ENCODE data around the gene LIMK2. TPM values are rescaled to one million over a fixed set of nuclear protein-coding genes. Genes with fewer than 3 reads are reported as not detected.
"Not testable (repeated sequence)": the region's sequence is repeated elsewhere in the genome, so short reads cannot be mapped to it uniquely, and the experiment has no call there.

LIMK2 gene
- total RNA-seq, 1 experiment from 2014 or later, result 35.3 TPM

- Histone ChIP-seq H3K9me2 (replicated peaks; ENCODE audit: insufficient read depth, low read length) (no peaks in the 10 kb centered on the region), H3K9me3 (ENCODE audit: low read length) (no peaks in the 10 kb centered on the region), H3K27ac (ENCODE audit: low read length) (no peak overlapping the region), H3K36me3 (ENCODE audit: insufficient read depth, low read length) (no peaks in the 10 kb centered on the region), H4K20me1 (ENCODE audit: insufficient read depth, low read depth, low read length) (no peaks in the 10 kb centered on the region), H3K4me1 (ENCODE audit: low read length) (peaks cover 4% of the 10 kb centered on the region; the same call in 1 of the 2 replicates), H3K79me2 (ENCODE audit: low read length) (no peaks in the 10 kb centered on the region), H3K4me3 (ENCODE audit: low read length) (no peak overlapping the region), H3K9ac (ENCODE audit: low read length) (no peak overlapping the region), H2AFZ (ENCODE audit: low read length) (no peak overlapping the region), H3K27me3 (ENCODE audit: low read length) (no peaks in the 10 kb centered on the region), H3K4me2 (ENCODE audit: low read depth, low read length, poor library complexity, severe bottlenecking) (no peak overlapping the region)
- DNase-seq, result no peak
Observed at GRCh38 chr22:31302537-31302936, 90.4 kb downstream of the LIMK2 start.

- DNase-seq, result no peak
- no peaks in the 10 kb centered on the region for H3K9me2 ChIP-seq (replicated peaks; ENCODE audit: insufficient read depth, low read length)
- H3K4me2 ChIP-seq (ENCODE audit: low read depth, low read length, poor library complexity, severe bottlenecking), result no peak overlapping the region
- peaks cover 12% of the 10 kb centered on the region for H3K4me1 ChIP-seq (ENCODE audit: low read length)
- H3K9me3 ChIP-seq (ENCODE audit: low read length), result no peaks in the 10 kb centered on the region
- no peaks in the 10 kb centered on the region for H3K36me3 ChIP-seq (ENCODE audit: insufficient read depth, low read length)
- no peaks in the 10 kb centered on the region for H3K27me3 ChIP-seq (ENCODE audit: low read length)
- no peaks in the 10 kb centered on the region for H3K79me2 ChIP-seq (ENCODE audit: low read length)
- H3K9ac ChIP-seq (ENCODE audit: low read length), result no peak overlapping the region
- no peak overlapping the region for H2AFZ ChIP-seq (ENCODE audit: low read length)
- no peak overlapping the region for H3K4me3 ChIP-seq (ENCODE audit: low read length)
- no peak overlapping the region for H3K27ac ChIP-seq (ENCODE audit: low read length)
- H4K20me1 ChIP-seq (ENCODE audit: insufficient read depth, low read depth, low read length), result no peaks in the 10 kb centered on the region
Observed at GRCh38 chr22:31305194-31305593, 93.1 kb downstream of the LIMK2 start.

- H3K4me3 ChIP-seq (ENCODE audit: low read length), result no peak overlapping the region
- H3K27me3 ChIP-seq (ENCODE audit: low read length), result no peaks in the 10 kb centered on the region
- no peak overlapping the region for H3K4me2 ChIP-seq (ENCODE audit: low read depth, low read length, poor library complexity, severe bottlenecking)
- H4K20me1 ChIP-seq (ENCODE audit: insufficient read depth, low read depth, low read length), result no peaks in the 10 kb centered on the region
- H3K9me3 ChIP-seq (ENCODE audit: low read length), result no peaks in the 10 kb centered on the region
- H2AFZ ChIP-seq (ENCODE audit: low read length), result no peak overlapping the region
- H3K9me2 ChIP-seq (replicated peaks; ENCODE audit: insufficient read depth, low read length), result no peaks in the 10 kb centered on the region
- no peak overlapping the region for H3K9ac ChIP-seq (ENCODE audit: low read length)
- H3K79me2 ChIP-seq (ENCODE audit: low read length), result no peaks in the 10 kb centered on the region
- H3K36me3 ChIP-seq (ENCODE audit: insufficient read depth, low read length), result no peaks in the 10 kb centered on the region
- no peak for DNase-seq
- no peak overlapping the region for H3K27ac ChIP-seq (ENCODE audit: low read length)
- H3K4me1 ChIP-seq (ENCODE audit: low read length), result peaks cover 12% of the 10 kb centered on the region
Observed at GRCh38 chr22:31308181-31308580, 96.1 kb downstream of the LIMK2 start.

GRCh38 chr22:31313366-31314147 lies 101.5 kb downstream of the LIMK2 start:
- H3K9me2 ChIP-seq (replicated peaks; ENCODE audit: insufficient read depth, low read length), result no peaks in the 10 kb centered on the region
- peaks cover under 1% of the 10 kb centered on the region; the same call in 1 of the 2 replicates for H3K4me1 ChIP-seq (ENCODE audit: low read length)
- H3K79me2 ChIP-seq (ENCODE audit: low read length), result no peaks in the 10 kb centered on the region
- H4K20me1 ChIP-seq (ENCODE audit: insufficient read depth, low read depth, low read length), result no peaks in the 10 kb centered on the region
- no peak overlapping the region for H3K27ac ChIP-seq (ENCODE audit: low read length)
- H3K4me3 ChIP-seq (ENCODE audit: low read length), result no peak overlapping the region
- H3K9ac ChIP-seq (ENCODE audit: low read length), result no peak overlapping the region
- peak; percentile 82 for DNase-seq
- peaks cover 4% of the 10 kb centered on the region for H3K9me3 ChIP-seq (ENCODE audit: low read length)
- H3K4me2 ChIP-seq (ENCODE audit: low read depth, low read length, poor library complexity, severe bottlenecking), result no peak overlapping the region
- no peaks in the 10 kb centered on the region for H3K27me3 ChIP-seq (ENCODE audit: low read length)
- H3K36me3 ChIP-seq (ENCODE audit: insufficient read depth, low read length), result no peaks in the 10 kb centered on the region
- 0 out of 2 replicates have a peak overlapping the region, but pooled peaks have one; percentile 50 for H2AFZ ChIP-seq (ENCODE audit: low read length)

GRCh38 chr22:31314220-31314619 lies 102.1 kb downstream of the LIMK2 start:
- not testable (repeated sequence) for DNase-seq; H3K9me2 ChIP-seq (replicated peaks; ENCODE audit: insufficient read depth, low read length); H3K79me2 ChIP-seq (ENCODE audit: low read length)

GRCh38 chr22:31321421-31321820 lies 109.3 kb downstream of the LIMK2 start:
- Histone ChIP-seq H4K20me1 (ENCODE audit: insufficient read depth, low read depth, low read length) (no peaks in the 10 kb centered on the region), H3K36me3 (ENCODE audit: insufficient read depth, low read length) (peaks cover 10% of the 10 kb centered on the region; the same call in 1 of the 2 replicates), H3K4me2 (ENCODE audit: low read depth, low read length, poor library complexity, severe bottlenecking) (no peak overlapping the region), H3K27me3 (ENCODE audit: low read length) (no peaks in the 10 kb centered on the region), H2AFZ (ENCODE audit: low read length) (no peak overlapping the region), H3K79me2 (ENCODE audit: low read length) (no peaks in the 10 kb centered on the region), H3K9ac (ENCODE audit: low read length) (no peak overlapping the region), H3K9me2 (replicated peaks; ENCODE audit: insufficient read depth, low read length) (no peaks in the 10 kb centered on the region), H3K9me3 (ENCODE audit: low read length) (no peaks in the 10 kb centered on the region), H3K27ac (ENCODE audit: low read length) (no peak overlapping the region), H3K4me1 (ENCODE audit: low read length) (no peaks in the 10 kb centered on the region), H3K4me3 (ENCODE audit: low read length) (no peak overlapping the region)
- DNase-seq, result no peak

More at GRCh38 chr22:31314220-31314619, 102.1 kb downstream of the LIMK2 start:
- H3K36me3 ChIP-seq (ENCODE audit: insufficient read depth, low read length); H3K4me2 ChIP-seq (ENCODE audit: low read depth, low read length, poor library complexity, severe bottlenecking); H3K9me3 ChIP-seq (ENCODE audit: low read length); H2AFZ ChIP-seq (ENCODE audit: low read length); H3K27ac ChIP-seq (ENCODE audit: low read length); H3K27me3 ChIP-seq (ENCODE audit: low read length); H3K9ac ChIP-seq (ENCODE audit: low read length); H3K4me1 ChIP-seq (ENCODE audit: low read length); H3K4me3 ChIP-seq (ENCODE audit: low read length); H4K20me1 ChIP-seq (ENCODE audit: insufficient read depth, low read depth, low read length): not testable (repeated sequence)

GRCh38 chr22:31323578-31324550 lies 111.8 kb downstream of the LIMK2 start:
- Histone ChIP-seq H2AFZ (ENCODE audit: low read length) (no peak overlapping the region), H3K9me3 (ENCODE audit: low read length) (no peaks in the 10 kb centered on the region), H3K4me1 (ENCODE audit: low read length) (no peaks in the 10 kb centered on the region), H3K9me2 (replicated peaks; ENCODE audit: insufficient read depth, low read length) (no peaks in the 10 kb centered on the region), H3K79me2 (ENCODE audit: low read length) (no peaks in the 10 kb centered on the region), H4K20me1 (ENCODE audit: insufficient read depth, low read depth, low read length) (0 out of 2 replicates have a peak, but pooled peaks cover 5% of the 10 kb centered on the region), H3K9ac (ENCODE audit: low read length) (no peak overlapping the region), H3K36me3 (ENCODE audit: insufficient read depth, low read length) (peaks cover 24% of the 10 kb centered on the region; the same call in 1 of the 2 replicates), H3K27me3 (ENCODE audit: low read length) (no peaks in the 10 kb centered on the region), H3K4me3 (ENCODE audit: low read length) (no peak overlapping the region), H3K27ac (ENCODE audit: low read length) (no peak overlapping the region), H3K4me2 (ENCODE audit: low read depth, low read length, poor library complexity, severe bottlenecking) (no peak overlapping the region)
- DNase-seq, result no peak

GRCh38 chr22:31326877-31327276 lies 114.8 kb downstream of the LIMK2 start:
- Histone ChIP-seq H3K9ac (ENCODE audit: low read length) (no peak overlapping the region), H4K20me1 (ENCODE audit: insufficient read depth, low read depth, low read length) (peaks cover 9% of the 10 kb centered on the region; the same call in 1 of the 2 replicates), H3K79me2 (ENCODE audit: low read length) (peaks cover 4% of the 10 kb centered on the region; the same call in 1 of the 2 replicates), H2AFZ (ENCODE audit: low read length) (no peak overlapping the region), H3K4me3 (ENCODE audit: low read length) (no peak overlapping the region), H3K27ac (ENCODE audit: low read length) (no peak overlapping the region), H3K36me3 (ENCODE audit: insufficient read depth, low read length) (peaks cover 33% of the 10 kb centered on the region; the same call in 1 of the 2 replicates), H3K9me2 (replicated peaks; ENCODE audit: insufficient read depth, low read length) (no peaks in the 10 kb centered on the region), H3K4me1 (ENCODE audit: low read length) (no peaks in the 10 kb centered on the region), H3K9me3 (ENCODE audit: low read length) (no peaks in the 10 kb centered on the region), H3K27me3 (ENCODE audit: low read length) (no peaks in the 10 kb centered on the region), H3K4me2 (ENCODE audit: low read depth, low read length, poor library complexity, severe bottlenecking) (no peak overlapping the region)
- no peak for DNase-seq
